GM23248 (cell line): Measurements from ENCODE around the gene TTPAL. TPM values are rescaled to one million over a fixed set of nuclear protein-coding genes. Genes with fewer than 3 reads are reported as not detected.

Source experiments
- DNase-seq: peaks from one replicate; pipeline ENCODE4 v3.0.0-alpha.2; 2015
- H2AFZ ChIP-seq: fragments of 200-600 bp; sonication (generic); 2 replicates; pipeline ENCODE4 v1.6.1; 2016; ENCODE audit warnings: antibody characterized with exemption
- H3F3A ChIP-seq: fragments of 200-600 bp; sonication (generic); 2 replicates; pipeline ENCODE4 v1.6.1; 2016; ENCODE audit warnings: mild to moderate bottlenecking, antibody characterized with exemption, mixed run types; ENCODE audit not compliant: insufficient read depth
- H3K27ac ChIP-seq: fragments of 200-600 bp; sonication (generic); 2 replicates; pipeline ENCODE4 v1.5.1; 2016; ENCODE audit warnings: mild to moderate bottlenecking
- H3K27me3 ChIP-seq: fragments of 200-600 bp; sonication (generic); replicated peaks from 2 replicates; pipeline ENCODE4 v1.6.1; 2016; ENCODE audit warnings: mild to moderate bottlenecking; ENCODE audit not compliant: insufficient read depth
- H3K36me3 ChIP-seq: fragments of 200-600 bp; sonication (generic); 2 replicates; pipeline ENCODE4 v1.6.1; 2016; ENCODE audit warnings: low read depth, mild to moderate bottlenecking
- H3K4me1 ChIP-seq: fragments of 200-600 bp; sonication (generic); 2 replicates; pipeline ENCODE4 v1.6.1; 2016; ENCODE audit warnings: mild to moderate bottlenecking; ENCODE audit not compliant: insufficient read depth
- H3K4me2 ChIP-seq: fragments of 200-600 bp; sonication (generic); one replicate; pipeline ENCODE4 v1.6.1; 2016; ENCODE audit warnings: mild to moderate bottlenecking; ENCODE audit not compliant: unreplicated experiment
- H3K4me3 ChIP-seq: fragments of 200-600 bp; sonication (generic); 2 replicates; pipeline ENCODE4 v1.5.1; 2016; ENCODE audit warnings: mild to moderate bottlenecking
- H3K79me2 ChIP-seq: fragments of 200-600 bp; sonication (generic); 2 replicates; pipeline ENCODE4 v1.6.1; 2016; ENCODE audit warnings: mild to moderate bottlenecking; ENCODE audit not compliant: insufficient read depth
- H3K9ac ChIP-seq: fragments of 200-600 bp; sonication (generic); 2 replicates; pipeline ENCODE4 v1.6.1; 2016; ENCODE audit warnings: mild to moderate bottlenecking
- H3K9me2 ChIP-seq: fragments of 200-600 bp; sonication (generic); 2 replicates; pipeline ENCODE4 v1.6.1; 2016; ENCODE audit warnings: mixed run types, mild to moderate bottlenecking, moderate library complexity; ENCODE audit not compliant: insufficient read depth
- H3K9me3 ChIP-seq: fragments of 200-600 bp; sonication (generic); one replicate; pipeline ENCODE4 v1.6.1; 2017; ENCODE audit warnings: low read depth
- H4K20me1 ChIP-seq: fragments of 200-600 bp; sonication (generic); 2 replicates; pipeline ENCODE4 v1.6.0; 2016; ENCODE audit not compliant: insufficient read depth
- EZH2 ChIP-seq: fragments of 200-600 bp; sonication (generic); IDR thresholded peaks from 2 replicates; pipeline ENCODE4 v1.6.1; 2018; ENCODE audit warnings: antibody characterized with exemption, mild to moderate bottlenecking; ENCODE audit not compliant: insufficient read depth, poor library complexity, severe bottlenecking
- EZH2phosphoT487 ChIP-seq: fragments of 200-600 bp; sonication (generic); IDR thresholded peaks from 2 replicates; pipeline ENCODE4 v1.6.1; 2018; ENCODE audit warnings: antibody characterized with exemption, moderate library complexity, mild to moderate bottlenecking, low read depth; ENCODE audit not compliant: insufficient read depth
- WGBS, 2 experiments: methylation state at CpG; one replicate each; pipeline ENCODE4 v1.1.6; 2015 to 2017; ENCODE audit warnings: low lambda C conversion rate in 2 of 2, low coverage in 1 of 2; ENCODE audit errors: missing lambda C conversion rate in 2 of 2; 5-methylcytosine and 5-hydroxymethylcytosine counted together
- in situ Hi-C: fragments of 300-500 bp; cut with MboI; formaldehyde crosslinking; loops from 2 replicates; pipeline ENCODE4 v1.15.0; 2020
- polyA plus RNA-seq: library from polyadenylated mRNA; unstranded; fragments of >200 nt; fragmentation: Nextera tagmentation; extraction: Ambion mirVana; gene quantifications from 2 replicates; pipeline ENCODE4 v1.2.1, GENCODE V29; 2016
- total RNA-seq: library from RNA; depleted of rRNA; stranded (reverse); fragments of >200 nt; shearing (Covaris generic); gene quantifications from 2 replicates; pipeline ENCODE4 v1.2.3, GENCODE V29; 2014

TTPAL gene
- total and polyA plus RNA-seq, 2 experiments from 2014 or later, result 11.8 to 19.6 TPM

DNA sequence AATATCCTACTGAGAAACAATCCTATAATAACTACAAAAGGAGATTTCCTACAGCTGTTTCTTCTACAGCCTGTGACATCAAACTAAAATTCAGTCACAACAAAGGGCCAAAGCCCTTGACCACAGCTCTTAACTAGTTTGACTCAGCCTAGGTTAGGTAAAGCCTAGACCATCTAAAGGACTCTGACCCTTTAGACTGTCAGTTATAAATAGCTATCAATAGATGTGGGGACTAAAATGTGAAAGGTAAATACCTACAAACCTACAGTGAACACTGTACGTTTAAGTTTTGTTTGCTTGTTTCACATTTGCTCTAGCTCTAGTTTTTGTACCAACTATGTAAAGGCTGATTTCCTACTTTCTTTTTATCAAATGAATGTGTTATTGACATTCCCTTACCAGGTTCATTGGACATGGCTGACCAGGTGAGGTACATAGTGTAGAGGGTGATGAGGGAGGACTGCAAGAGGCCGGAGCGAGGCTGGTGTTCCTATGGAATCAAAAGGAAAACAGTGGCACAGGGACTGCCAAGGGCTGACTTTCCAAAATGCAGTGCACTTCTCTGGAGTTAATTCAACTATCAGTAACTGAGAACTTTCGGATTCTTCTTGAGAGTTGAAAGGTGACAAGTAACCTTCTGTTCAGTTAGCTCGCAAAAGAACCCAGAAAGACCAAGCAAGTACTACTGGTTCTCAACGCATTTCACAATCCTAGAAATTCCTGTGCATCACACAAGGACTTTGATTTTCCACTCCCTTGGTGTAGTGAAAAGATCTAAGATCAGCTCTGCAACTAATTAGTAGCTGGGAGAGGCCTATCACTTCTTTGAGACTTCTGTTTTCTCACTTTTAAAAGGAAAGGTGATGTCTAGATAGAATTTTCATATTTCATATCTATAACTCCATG, 29.0 kb downstream of the TTPAL start:
- WGBS, 2 experiments, result 94 to 97% methylated on average over 6 of the region's 6 CpGs
- Histone ChIP-seq H3K9me3 (no peaks in the 10 kb centered on the region), H3K4me2 (no peak overlapping the region), H3F3A (peaks cover 48% of the 10 kb centered on the region), H3K9me2 (no peaks in the 10 kb centered on the region), H4K20me1 (no peaks in the 10 kb centered on the region), H3K9ac (no peak overlapping the region), H2AFZ (no peak overlapping the region), H3K27me3 (no peaks in the 10 kb centered on the region), H3K27ac (no peak overlapping the region), H3K79me2 (peaks cover 76% of the 10 kb centered on the region), H3K4me3 (no peak overlapping the region), H3K36me3 (peaks cover 89% of the 10 kb centered on the region), H3K4me1 (peaks cover 12% of the 10 kb centered on the region)
- DNase-seq, result no peak
- TF ChIP-seq EZH2phosphoT487, result no peak
- TF ChIP-seq EZH2, result no peak
- in situ Hi-C loops, result no loop called here

DNA sequence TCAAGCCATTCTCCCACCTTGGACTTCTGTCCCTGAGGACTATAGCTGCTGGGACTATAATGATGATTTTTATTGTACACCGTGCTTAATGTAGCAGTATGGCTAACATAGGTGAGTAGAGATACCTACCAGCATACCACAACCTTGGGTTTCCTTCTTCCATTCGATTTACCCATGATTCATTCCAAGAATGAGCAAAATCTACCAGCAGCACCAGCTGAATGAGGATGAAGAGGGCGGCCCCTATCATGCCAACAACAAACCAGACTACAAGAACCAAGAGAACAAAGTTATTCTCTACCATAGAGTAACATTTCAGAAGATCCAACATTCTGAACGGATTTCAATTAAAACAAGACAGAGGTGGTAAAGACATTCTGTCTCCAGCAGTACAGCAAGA, 34.1 kb downstream of the TTPAL start:
- Histone ChIP-seq H3K9me3 (no peaks in the 10 kb centered on the region), H3K4me1 (peaks cover 10% of the 10 kb centered on the region), H4K20me1 (no peaks in the 10 kb centered on the region; the same call in 1 of the 2 replicates), H3K36me3 (peaks cover 77% of the 10 kb centered on the region), H3K9ac (no peak overlapping the region), H3K27ac (no peak overlapping the region), H3K9me2 (no peaks in the 10 kb centered on the region), H3F3A (peaks cover 14% of the 10 kb centered on the region), H2AFZ (no peak overlapping the region), H3K4me2 (no peak overlapping the region), H3K79me2 (peaks cover 97% of the 10 kb centered on the region), H3K27me3 (no peaks in the 10 kb centered on the region), H3K4me3 (no peak overlapping the region)
- no peak for DNase-seq
- WGBS, 2 experiments, result 95 to 97% methylated on average over 4 of the region's 4 CpGs
- TF ChIP-seq EZH2 (no peak), EZH2phosphoT487 (no peak)
- in situ Hi-C loops, result no loop called here

DNA sequence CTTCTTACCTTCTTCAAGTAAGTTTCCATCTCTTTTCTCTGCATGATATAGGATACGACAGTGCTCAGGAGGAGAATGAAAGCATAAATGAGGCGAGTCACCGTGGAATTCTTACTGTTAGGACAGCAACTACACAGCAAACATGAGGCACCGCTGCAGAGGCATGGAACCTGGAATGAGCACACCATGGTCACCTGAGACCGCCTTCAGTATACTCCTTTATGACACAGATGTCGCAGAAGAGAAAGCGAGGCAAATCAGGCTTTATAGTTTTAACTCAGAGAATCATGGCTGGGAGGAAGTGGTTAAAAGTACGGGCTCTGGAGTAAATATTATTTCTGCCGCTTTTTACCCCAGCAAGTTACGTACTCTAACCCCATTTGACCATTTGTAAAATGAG, 38.2 kb downstream of the TTPAL start:
- Histone ChIP-seq H3K4me1 (peaks cover 28% of the 10 kb centered on the region), H3K79me2 (peaks cover 100% of the 10 kb centered on the region), H3K27ac (peak overlapping the region; percentile 47), H3K9ac (peak overlapping the region; percentile 48), H4K20me1 (no peaks in the 10 kb centered on the region; the same call in 1 of the 2 replicates), H3K9me3 (no peaks in the 10 kb centered on the region), H3K4me3 (peak overlapping the region; percentile 44), H2AFZ (no peak overlapping the region), H3F3A (peaks cover 22% of the 10 kb centered on the region), H3K4me2 (peak overlapping the region; percentile 33), H3K9me2 (no peaks in the 10 kb centered on the region), H3K27me3 (no peaks in the 10 kb centered on the region), H3K36me3 (peaks cover 39% of the 10 kb centered on the region)
- in situ Hi-C loops, result no loop called here
- TF ChIP-seq EZH2phosphoT487 (no peak), EZH2 (no peak)
- 26 to 30% methylated on average over 10 of the region's 10 CpGs for WGBS, 2 experiments
- peak; percentile 61 for DNase-seq

DNA sequence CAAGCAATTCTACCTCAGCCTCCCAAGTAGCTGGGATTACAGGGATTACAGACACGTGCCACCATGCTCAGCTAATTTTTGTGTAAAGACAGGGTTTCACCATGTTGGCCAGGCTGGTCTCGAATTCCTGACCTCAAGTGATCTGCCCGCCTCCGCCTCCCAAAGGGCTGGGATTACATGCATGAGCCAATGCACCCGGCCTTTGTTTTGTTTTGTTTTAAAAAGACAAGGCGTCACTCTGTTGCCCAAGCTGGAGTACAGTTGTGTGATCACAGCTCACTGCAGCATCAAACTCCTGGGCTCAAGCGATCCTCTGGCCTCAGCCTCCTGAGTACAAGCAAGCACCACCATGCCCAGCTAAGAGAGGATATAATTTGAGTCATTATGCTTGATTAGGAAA, 40.8 kb downstream of the TTPAL start:
- peaks cover 22% of the 10 kb centered on the region for H3F3A ChIP-seq
- no peaks in the 10 kb centered on the region for H3K27me3 ChIP-seq
- no peak overlapping the region for H2AFZ ChIP-seq
- H3K27ac ChIP-seq, result peak overlapping the region; percentile 78
- 22 to 29% methylated on average over 7 of the region's 7 CpGs for WGBS, 2 experiments
- DNase-seq, result peak; percentile 80
- H3K4me3 ChIP-seq, result no peak overlapping the region
- H3K36me3 ChIP-seq, result peaks cover 15% of the 10 kb centered on the region; the same call in 1 of the 2 replicates
- H3K9me3 ChIP-seq, result no peaks in the 10 kb centered on the region
- peak overlapping the region; percentile 22 for H3K4me2 ChIP-seq
- H3K9ac ChIP-seq, result peak overlapping the region; percentile 51
- no peaks in the 10 kb centered on the region for H3K9me2 ChIP-seq
- TF ChIP-seq EZH2phosphoT487 (no peak), EZH2 (no peak)
- H3K79me2 ChIP-seq, result peaks cover 100% of the 10 kb centered on the region
- peaks cover 46% of the 10 kb centered on the region for H3K4me1 ChIP-seq
- in situ Hi-C loops, result no loop called here
- H4K20me1 ChIP-seq, result no peaks in the 10 kb centered on the region; the same call in 1 of the 2 replicates
